Astrocyte of the cerebellum (primary cell): ENCODE results near the gene HMG20A.

Experiments used
- DNase-seq: peaks from one replicate; pipeline ENCODE4 v3.0.0-alpha.2; 2011; ENCODE audit warnings: low read depth
- H3K4me3 ChIP-seq: 2 replicates; pipeline ENCODE4 v1.5.1; 2011; ENCODE audit warnings: mild to moderate bottlenecking, low read depth, low read length, moderate library complexity
- CTCF ChIP-seq: IDR thresholded peaks from 2 replicates; pipeline ENCODE4 v1.5.1; 2012; ENCODE audit warnings: low read length, low read depth, moderate library complexity, mild to moderate bottlenecking; ENCODE audit errors: missing control alignments
- in situ Hi-C: cut with HindIII; loops from 2 replicates; pipeline ENCODE4 v1.10.0; 2017; ENCODE audit warnings: low sequenced_read_pairs

Gene HMG20A

GRCh38 chr15:77483425-77484140, 62.9 kb downstream of the HMG20A start:
- no peak overlapping the region for H3K4me3 ChIP-seq
- in situ Hi-C loops: no loop called here
- DNase-seq: no peak

GRCh38 chr15:77484994-77485393, 64.3 kb downstream of the HMG20A start:
- H3K4me3 ChIP-seq: no peak overlapping the region
- no peak for DNase-seq
- TF ChIP-seq CTCF: no peak
- in situ Hi-C loops: no loop called here

More at GRCh38 chr15:77483425-77484140, 62.9 kb downstream of the HMG20A start:
- TF ChIP-seq CTCF: no peak

GRCh38 chr15:77486542-77487468, 66.1 kb downstream of the HMG20A start:
- no peak for DNase-seq

GRCh38 chr15:77487469-77487842, 66.8 kb downstream of the HMG20A start:
- no peak for DNase-seq
- no peak for TF ChIP-seq CTCF
- in situ Hi-C loops: no loop called here
- H3K4me3 ChIP-seq: no peak overlapping the region

More at GRCh38 chr15:77486542-77487468, 66.1 kb downstream of the HMG20A start:
- no peak overlapping the region for H3K4me3 ChIP-seq
- in situ Hi-C loops: no loop called here
- TF ChIP-seq CTCF: no peak

- in situ Hi-C loops: no loop called here
- no peak for DNase-seq
- H3K4me3 ChIP-seq: no peak overlapping the region
- TF ChIP-seq CTCF: no peak
Measured at GRCh38 chr15:77487888-77488287, 67.2 kb downstream of the HMG20A start.

- H3K4me3 ChIP-seq: no peak overlapping the region
- DNase-seq: no peak
- no peak for TF ChIP-seq CTCF
- in situ Hi-C loops: no loop called here
Measured at GRCh38 chr15:77489647-77490046, 69.0 kb downstream of the HMG20A start.
